Parathyroid adenoma (tissue), 2 donors: ENCODE results near the gene PRKAR1B.

Experiments
- H2AFZ ChIP-seq: fragments of 300-600 bp; sonication (generic); one replicate; pipeline ENCODE4 v1.7.0; 2017; ENCODE audit warnings: antibody characterized with exemption, mild to moderate bottlenecking
- H3K27ac ChIP-seq: fragments of 300-600 bp; sonication (generic); one replicate; pipeline ENCODE4 v1.7.0; 2017
- H3K27me3 ChIP-seq: fragments of 300-600 bp; sonication (generic); one replicate; pipeline ENCODE4 v1.7.0; 2017; ENCODE audit warnings: low read length; ENCODE audit not compliant: control insufficient read depth, insufficient read depth
- H3K36me3 ChIP-seq: fragments of 300-600 bp; sonication (generic); one replicate; pipeline ENCODE4 v1.7.0; 2017; ENCODE audit warnings: low read length; ENCODE audit not compliant: control insufficient read depth, insufficient read depth
- H3K4me1 ChIP-seq: fragments of 300-600 bp; sonication (generic); one replicate; pipeline ENCODE4 v1.7.0; 2017; ENCODE audit warnings: control low read depth
- H3K4me2 ChIP-seq: fragments of 300-600 bp; sonication (generic); one replicate; pipeline ENCODE4 v1.7.0; 2017; ENCODE audit warnings: low read length
- H3K4me3 ChIP-seq: fragments of 300-600 bp; sonication (generic); one replicate; pipeline ENCODE4 v1.7.0; 2017; ENCODE audit warnings: low read depth, low read length
- H3K79me2 ChIP-seq: fragments of 300-600 bp; sonication (generic); one replicate; pipeline ENCODE4 v1.7.0; 2017; ENCODE audit warnings: control low read depth
- H3K9ac ChIP-seq: fragments of 300-600 bp; sonication (generic); one replicate; pipeline ENCODE4 v1.7.0; 2017; ENCODE audit warnings: mild to moderate bottlenecking
- H3K9me3 ChIP-seq: fragments of 300-600 bp; sonication (generic); one replicate; pipeline ENCODE4 v1.7.0; 2017; ENCODE audit warnings: low read length; ENCODE audit not compliant: control insufficient read depth
- CTCF ChIP-seq: fragments of 300-600 bp; sonication (generic); IDR thresholded peaks from one replicate; pipeline ENCODE4 v1.7.0; 2017; ENCODE audit warnings: antibody characterized with exemption, mild to moderate bottlenecking
- donor health status: primary hyperparathyroidism.

Gene PRKAR1B

GRCh38 chr7:589781-590575 is 137.1 kb downstream of the PRKAR1B start:
- H3K4me2 ChIP-seq = no peak overlapping the region
- no peak overlapping the region for H3K4me3 ChIP-seq
- TF ChIP-seq CTCF = no peak
- H3K9ac ChIP-seq = no peak overlapping the region
- no peaks in the 10 kb centered on the region for H3K79me2 ChIP-seq
- H3K27ac ChIP-seq = no peak overlapping the region
- H2AFZ ChIP-seq = no peak overlapping the region
- H3K36me3 ChIP-seq = no peaks in the 10 kb centered on the region
- no peaks in the 10 kb centered on the region for H3K9me3 ChIP-seq
- H3K4me1 ChIP-seq = no peaks in the 10 kb centered on the region
- no peaks in the 10 kb centered on the region for H3K27me3 ChIP-seq

GRCh38 chr7:587767-588166 is 139.3 kb downstream of the PRKAR1B start:
- Histone ChIP-seq H3K9me3 (no peaks in the 10 kb centered on the region), H3K4me1 (no peaks in the 10 kb centered on the region), H3K4me2 (no peak overlapping the region), H3K36me3 (no peaks in the 10 kb centered on the region), H3K4me3 (no peak overlapping the region), H2AFZ (no peak overlapping the region), H3K27me3 (no peaks in the 10 kb centered on the region), H3K79me2 (no peaks in the 10 kb centered on the region), H3K27ac (no peak overlapping the region), H3K9ac (no peak overlapping the region)
- no peak for TF ChIP-seq CTCF

GRCh38 chr7:586494-586893 is 140.6 kb downstream of the PRKAR1B start:
- Histone ChIP-seq H3K27me3 (no peaks in the 10 kb centered on the region), H2AFZ (no peak overlapping the region), H3K27ac (no peak overlapping the region), H3K9ac (no peak overlapping the region), H3K4me2 (no peak overlapping the region), H3K79me2 (no peaks in the 10 kb centered on the region), H3K36me3 (no peaks in the 10 kb centered on the region), H3K4me3 (no peak overlapping the region), H3K9me3 (no peaks in the 10 kb centered on the region), H3K4me1 (no peaks in the 10 kb centered on the region)
- no peak for TF ChIP-seq CTCF

- Histone ChIP-seq H3K36me3 (no peaks in the 10 kb centered on the region), H3K27me3 (no peaks in the 10 kb centered on the region), H3K9me3 (no peaks in the 10 kb centered on the region), H2AFZ (no peak overlapping the region), H3K9ac (no peak overlapping the region), H3K27ac (no peak overlapping the region), H3K79me2 (no peaks in the 10 kb centered on the region), H3K4me2 (no peak overlapping the region), H3K4me1 (no peaks in the 10 kb centered on the region), H3K4me3 (no peak overlapping the region)
- TF ChIP-seq CTCF = no peak
Measured at GRCh38 chr7:585873-586272, 141.2 kb downstream of the PRKAR1B start.

- Histone ChIP-seq H3K4me2 (no peak overlapping the region), H3K9ac (no peak overlapping the region), H3K27ac (no peak overlapping the region), H3K27me3 (no peaks in the 10 kb centered on the region), H3K4me1 (no peaks in the 10 kb centered on the region), H3K36me3 (no peaks in the 10 kb centered on the region), H3K79me2 (no peaks in the 10 kb centered on the region), H2AFZ (no peak overlapping the region), H3K9me3 (no peaks in the 10 kb centered on the region), H3K4me3 (no peak overlapping the region)
- TF ChIP-seq CTCF = no peak
Measured at GRCh38 chr7:585229-585711, 141.8 kb downstream of the PRKAR1B start.
